ENCODE results near the gene PARS2.

- TF ChIP-seq CTCF (IDR thresholded peaks at IDR 0.05), result no peak
- TF ChIP-seq POLR2A (IDR thresholded peaks at IDR 0.05), result no peak
Measured at GRCh38 chr1:54807756-54808155, 43.4 kb upstream of the PARS2 start.
